NT2/D1 (cell line): Measurements from ENCODE around the gene PRKG1.

ENCODE experiments used
- SUZ12 ChIP-seq: IDR thresholded peaks from 2 replicates; pipeline ENCODE4 v1.6.1; 2011; ENCODE audit not compliant: insufficient read length, insufficient read depth; ENCODE audit errors: extremely low read depth
- ZNF274 ChIP-seq: IDR thresholded peaks from 2 replicates; pipeline ENCODE4 v1.6.1; 2011; ENCODE audit warnings: mild to moderate bottlenecking, low read depth, low read length

GRCh38 chr10:51319173-51319435, 244.8 kb downstream of the PRKG1 start:
- TF ChIP-seq ZNF274 (no peak), SUZ12 (no peak)
